NCI-H2171 treated with DMSO at 0.1 percent for 48 hours (cell line): ENCODE data around the gene CBLL1.

Experiments
- DNase-seq: peaks from one replicate; lab custom pipeline; 2025; lab: John Stamatoyannopoulos, UW

The CBLL1 gene

GRCh38 chr7:107744345-107744750, 406 bp downstream of the CBLL1 start:
- DNase-seq = no peak

DNA sequence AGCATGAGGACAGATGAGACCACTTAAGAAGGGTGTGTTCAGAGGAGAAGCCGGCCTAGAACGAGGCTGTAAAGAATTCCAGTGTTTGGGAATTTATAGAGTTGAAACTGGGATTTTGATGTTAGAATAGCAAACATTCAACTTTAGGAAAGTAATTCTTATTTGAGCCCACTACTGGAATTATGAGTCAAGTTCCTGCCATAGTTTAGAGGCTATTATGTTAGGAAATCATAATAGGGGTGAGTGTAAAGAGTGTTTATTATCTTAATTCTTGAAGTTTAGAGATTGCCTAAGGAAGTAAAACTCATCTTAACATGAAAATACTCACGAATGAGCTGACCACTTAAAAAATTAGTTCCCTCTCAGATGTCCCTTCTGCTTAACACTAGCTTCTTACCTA, 2.1 kb downstream of the CBLL1 start:
- no peak for DNase-seq

DNA sequence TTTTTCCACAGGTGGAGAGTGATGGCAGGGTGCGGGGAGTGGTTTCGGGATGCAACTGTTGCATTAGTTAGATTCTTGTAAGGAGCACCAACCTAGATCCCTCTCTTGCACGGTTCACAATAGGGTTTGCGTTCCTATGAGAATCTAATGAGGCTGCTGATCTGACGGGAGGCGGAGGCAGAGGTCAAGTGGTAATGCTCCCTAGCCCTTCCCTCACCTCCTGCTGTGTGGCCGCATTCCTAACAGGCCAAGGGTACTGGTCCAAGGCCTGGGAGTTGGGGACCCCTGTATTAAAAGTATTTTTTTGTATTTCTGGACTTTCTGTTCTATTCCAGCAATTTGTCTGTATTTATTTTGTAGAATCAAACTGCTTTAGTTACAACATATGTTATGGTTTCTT, 7.2 kb downstream of the CBLL1 start:
- no peak for DNase-seq

GRCh38 chr7:107754642-107755041, 10.7 kb downstream of the CBLL1 start:
- DNase-seq = no peak

- DNase-seq = no peak
Observed at GRCh38 chr7:107758667-107759066, 14.7 kb downstream of the CBLL1 start.

DNA sequence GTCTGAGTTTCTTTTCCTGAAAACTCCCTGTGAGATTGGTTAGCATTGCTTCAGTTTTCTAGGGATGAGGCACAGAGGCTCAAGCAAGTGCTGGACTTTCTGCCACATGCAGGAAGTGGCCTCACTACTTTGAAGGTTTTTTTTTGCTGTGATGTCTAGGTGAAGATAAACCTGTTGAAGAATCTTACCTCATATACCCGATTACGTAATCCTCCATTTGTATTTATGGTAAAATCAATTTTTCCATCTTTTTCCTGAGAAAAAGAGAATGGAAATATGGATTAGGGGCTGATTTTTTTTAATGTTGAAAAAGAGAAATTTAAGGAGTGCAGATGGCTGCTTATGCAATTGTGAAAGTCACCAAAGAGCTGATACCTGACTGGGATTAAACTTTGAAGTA, 23.4 kb downstream of the CBLL1 start:
- DNase-seq = no peak

DNA sequence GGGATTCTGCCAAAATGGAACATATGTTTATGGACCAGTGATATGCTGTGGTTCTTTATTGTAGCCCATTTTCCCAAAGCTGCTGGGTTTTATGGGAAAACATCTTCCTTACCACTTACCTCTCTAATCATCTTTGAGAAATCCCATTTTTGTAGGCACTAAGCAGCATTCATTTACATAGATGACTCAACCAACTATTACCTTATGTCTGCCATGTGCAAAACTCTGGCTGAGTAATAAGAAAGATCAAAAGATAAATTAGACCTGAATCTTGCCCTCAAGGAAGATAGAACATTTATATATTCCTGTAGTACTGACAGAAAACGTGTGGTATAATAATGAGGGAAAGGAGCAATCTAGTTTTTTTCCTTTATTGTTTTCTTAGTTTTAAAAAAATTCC, 24.3 kb downstream of the CBLL1 start:
- peak; percentile 16 for DNase-seq

DNA sequence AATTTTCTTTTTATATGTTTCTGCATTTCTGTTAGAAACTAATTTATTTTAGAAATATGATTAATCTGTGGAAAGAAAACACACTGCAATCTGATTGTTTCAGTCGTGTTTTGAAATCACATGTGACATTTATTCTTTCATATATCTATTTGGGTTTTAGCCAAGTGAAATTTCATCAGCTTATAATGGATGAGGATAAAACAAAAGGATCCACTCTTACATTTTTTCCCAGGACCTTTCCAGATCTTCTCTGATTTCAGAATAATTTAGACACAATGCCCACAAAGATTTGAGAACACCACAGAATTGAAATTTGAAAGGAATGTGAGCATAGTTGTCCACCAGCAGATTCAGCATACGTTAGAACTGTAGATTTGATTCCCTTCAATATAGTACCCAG, 29.1 kb downstream of the CBLL1 start:
- no peak for DNase-seq

DNA sequence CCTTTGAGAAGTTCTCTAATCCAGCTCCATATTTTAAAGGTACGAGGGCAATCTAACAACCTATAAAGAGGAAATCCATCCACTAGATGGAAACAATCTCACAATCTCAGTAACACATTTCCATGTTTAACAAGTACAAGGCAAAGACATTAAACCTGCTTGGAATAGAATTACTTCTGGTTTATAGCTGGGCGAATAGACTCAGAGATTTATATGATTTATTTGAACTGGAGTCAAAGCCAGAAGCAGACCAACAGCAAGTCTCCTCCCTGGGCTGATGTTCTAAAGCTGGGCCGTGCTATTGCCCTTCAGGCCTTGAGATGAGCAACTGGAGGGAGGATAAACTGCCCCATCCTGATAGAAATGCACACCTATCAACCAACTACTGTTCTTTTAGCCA, 33.8 kb downstream of the CBLL1 start:
- no peak for DNase-seq

- DNase-seq = no peak
Observed at GRCh38 chr7:107778283-107778682, 34.3 kb downstream of the CBLL1 start.

DNA sequence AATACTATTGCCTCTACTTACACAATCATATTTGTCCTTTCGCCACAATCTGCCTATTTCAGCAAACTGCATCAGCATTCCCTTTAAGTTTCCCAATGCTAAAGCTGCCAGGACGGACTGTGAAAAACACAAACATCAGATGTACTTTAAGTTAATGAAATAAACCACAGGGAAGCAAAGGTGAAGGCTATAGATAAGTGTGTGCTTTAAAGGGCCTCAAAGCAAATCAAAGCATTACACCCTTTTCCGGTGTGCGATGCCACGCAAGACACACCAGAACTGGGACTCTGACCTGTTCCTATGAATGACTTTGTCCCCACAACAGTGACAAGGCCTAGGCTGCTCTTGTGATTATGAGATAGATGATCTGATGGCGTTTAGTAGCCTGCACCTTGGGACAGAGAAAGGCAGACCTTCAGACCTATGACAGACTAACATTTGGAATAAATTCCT, 35.7 kb downstream of the CBLL1 start:
- DNase-seq = no peak

DNA sequence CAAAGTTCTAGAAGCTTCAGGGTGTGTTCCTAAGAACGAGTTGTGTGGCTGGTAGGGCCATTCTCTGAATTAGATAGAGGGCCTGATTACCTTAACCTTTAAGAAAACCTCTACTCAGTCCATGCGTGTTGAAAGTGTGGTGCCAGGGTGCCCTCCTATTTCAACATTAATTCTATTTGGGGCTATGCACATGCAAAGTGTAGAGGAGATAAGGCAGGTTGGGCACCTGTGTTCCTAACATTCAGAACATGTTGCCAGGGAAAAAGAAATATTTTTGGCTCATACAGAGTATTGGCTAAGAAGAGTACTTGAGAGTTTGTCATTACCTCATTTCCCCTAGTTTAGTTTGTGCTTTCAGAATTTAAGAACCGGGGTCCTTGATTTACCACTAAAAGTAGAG, 38.4 kb downstream of the CBLL1 start:
- DNase-seq = no peak

GRCh38 chr7:107783648-107784047, 39.7 kb downstream of the CBLL1 start:
- DNase-seq = no peak

DNA sequence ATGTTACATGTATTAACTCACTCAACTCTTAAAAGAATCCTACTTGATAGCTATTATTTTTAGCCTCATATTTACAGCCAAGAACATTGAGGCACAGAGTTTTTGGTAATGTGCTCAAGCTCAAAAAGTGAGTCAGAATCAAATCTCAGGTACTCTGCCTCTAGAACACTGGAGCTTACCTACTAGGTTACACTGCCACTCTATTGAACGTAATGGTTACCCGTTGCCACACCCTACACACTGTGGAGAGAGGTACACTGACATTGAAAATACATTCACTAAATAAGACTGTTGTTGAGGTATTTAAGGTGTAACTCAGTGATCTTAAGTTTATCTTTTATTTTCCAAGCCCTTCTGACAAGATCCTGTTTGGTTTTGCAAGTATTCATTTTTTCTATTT, 41.2 kb downstream of the CBLL1 start:
- no peak for DNase-seq

DNA sequence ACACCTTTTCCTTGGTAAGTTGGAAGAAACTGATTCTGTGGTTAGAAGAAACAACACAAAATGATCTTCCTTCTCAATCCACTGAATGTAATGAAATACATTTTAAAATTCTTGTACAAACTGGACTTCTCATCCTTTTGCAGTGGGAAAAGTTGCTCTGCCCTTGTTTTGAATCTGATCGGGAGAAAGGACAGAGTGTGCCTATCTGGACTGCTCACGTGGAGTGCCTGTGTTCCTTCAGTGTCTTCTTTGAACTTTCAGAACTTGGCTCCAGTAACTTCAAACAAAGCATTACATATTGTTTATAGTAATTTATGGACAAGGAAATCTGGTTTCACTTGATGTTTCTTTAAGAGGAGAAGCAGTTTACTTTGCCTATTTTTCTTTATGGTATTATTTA, 42.0 kb downstream of the CBLL1 start:
- no peak for DNase-seq

GRCh38 chr7:107788216-107788615, 44.3 kb downstream of the CBLL1 start:
- DNase-seq = no peak

DNA sequence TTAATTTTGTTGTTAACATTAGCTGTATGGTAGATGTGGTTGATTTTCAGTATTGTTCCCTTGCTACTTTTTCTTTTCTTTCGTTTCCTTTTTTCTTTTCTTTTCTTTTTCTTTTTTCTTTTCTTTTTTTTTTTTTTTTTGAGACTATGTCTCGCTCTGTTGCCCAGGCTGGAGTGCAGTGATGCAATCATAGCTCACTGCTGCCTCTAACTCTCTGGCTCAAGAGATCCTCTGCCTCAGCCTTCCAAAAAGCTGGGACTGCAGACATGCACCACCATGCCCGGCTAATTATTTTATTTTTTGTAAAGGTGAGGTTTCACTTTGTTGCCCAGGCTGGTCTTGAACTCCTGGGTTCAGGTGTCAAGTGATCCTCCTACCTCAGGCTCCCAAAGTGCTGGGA, 44.7 kb downstream of the CBLL1 start:
- no peak for DNase-seq

DNA sequence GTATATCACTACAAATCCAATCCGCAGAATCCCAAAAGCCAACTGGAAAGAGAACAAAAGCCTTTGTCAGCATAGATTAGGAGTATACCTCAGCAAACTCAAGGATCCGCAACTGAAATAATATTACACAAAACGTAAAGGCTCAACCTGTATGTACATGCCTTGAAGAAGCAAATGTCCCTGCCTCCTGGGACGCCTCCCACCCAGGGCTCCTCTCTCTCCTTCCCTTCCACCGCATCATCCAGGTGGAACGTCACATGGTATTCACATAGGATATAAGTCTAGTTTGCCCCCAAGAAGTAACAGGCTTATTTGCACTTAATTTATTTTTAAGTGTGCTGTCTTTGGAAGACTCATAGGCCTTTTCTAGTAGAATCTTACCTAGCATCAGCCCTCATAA, 45.7 kb downstream of the CBLL1 start:
- DNase-seq = no peak

- no peak for DNase-seq
Observed at GRCh38 chr7:107792364-107792763, 48.4 kb downstream of the CBLL1 start.

DNA sequence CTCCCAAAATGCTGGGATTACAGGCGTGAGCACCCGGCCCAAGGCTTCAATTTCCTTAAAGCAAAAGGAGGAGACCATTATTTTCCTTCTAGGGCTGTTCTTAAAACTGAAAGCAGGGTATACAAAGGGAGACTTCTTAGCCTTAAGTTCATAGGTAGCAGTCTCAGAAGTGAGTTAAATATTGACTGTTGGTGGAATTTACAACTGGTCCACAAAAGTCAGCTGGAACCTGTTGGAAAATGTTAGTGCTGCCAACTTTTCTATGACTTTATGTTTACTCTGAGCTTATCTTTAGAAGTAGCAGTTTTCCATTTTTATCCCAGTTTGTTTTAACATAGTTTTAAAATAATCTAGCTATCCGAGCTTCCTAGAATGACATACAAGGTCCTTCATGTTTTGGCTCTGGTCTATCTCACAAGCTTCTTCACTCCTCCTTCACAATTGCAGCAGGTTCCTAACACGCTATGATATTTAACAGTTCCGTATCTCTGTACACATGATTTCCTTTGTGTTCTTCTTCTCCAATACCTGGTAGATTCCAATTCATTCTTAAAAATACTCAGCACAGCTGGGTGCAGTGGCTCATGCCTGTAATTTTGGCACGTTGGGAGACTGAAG, 55.8 kb downstream of the CBLL1 start:
- no peak for DNase-seq

DNA sequence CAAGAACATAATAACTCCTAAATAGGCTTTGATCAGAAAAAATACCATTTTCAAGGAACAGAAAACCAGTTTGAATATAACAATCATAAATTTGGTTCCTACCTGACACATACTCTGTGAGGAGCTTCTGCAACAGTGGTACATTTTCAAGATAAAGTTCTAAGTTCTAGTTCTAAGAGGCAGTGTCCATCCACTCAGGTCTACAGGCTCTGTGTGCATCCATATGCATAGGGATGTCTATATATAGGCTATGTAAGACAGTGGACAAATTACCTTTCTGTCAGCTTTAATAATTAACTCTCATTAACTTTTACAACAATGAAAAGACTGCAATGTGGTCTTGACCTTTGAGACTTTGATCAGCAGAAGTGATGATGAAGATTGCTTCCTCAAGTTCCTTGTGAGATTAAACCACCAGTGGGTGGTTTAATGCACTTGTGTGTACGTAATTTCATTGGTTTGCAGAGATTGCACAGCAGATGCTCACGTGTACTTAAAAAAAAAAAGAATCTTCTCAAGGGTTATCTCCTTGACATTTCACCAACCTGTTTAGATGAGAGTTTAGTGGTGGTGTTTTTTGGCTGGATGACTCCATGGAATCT, 59.2 kb downstream of the CBLL1 start, which contains the start of gene SLC26A3:
TSS of gene SLC26A3 (minus strand) at position 215 of the 602 bp plus-strand sequence. CDS start 8,714 bp downstream, outside the sequence.
- no peak for DNase-seq

GRCh38 chr7:107809179-107809578, 65.2 kb downstream of the CBLL1 start:
- no peak for DNase-seq

DNA sequence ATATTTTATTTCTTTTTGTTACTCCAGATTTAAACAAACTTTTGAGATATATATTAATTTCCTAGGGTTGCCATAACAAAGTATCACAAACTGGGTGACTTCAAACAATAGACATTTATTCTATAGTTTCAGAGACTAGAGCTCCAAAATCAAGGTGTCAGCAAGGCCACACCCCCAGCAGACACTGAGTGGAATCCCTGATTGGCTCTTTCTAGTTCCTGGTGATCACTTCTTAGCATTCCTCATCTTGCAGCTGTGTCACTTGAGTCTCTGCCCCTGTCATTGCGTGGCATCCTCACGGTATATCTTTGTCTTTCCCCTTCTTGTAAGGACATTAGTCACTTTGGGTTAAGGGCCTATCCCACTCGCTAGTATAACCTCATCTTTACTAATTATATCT, 66.7 kb downstream of the CBLL1 start:
- DNase-seq = no peak
